Measurements from ENCODE around the gene MAL.

MAL gene

DNA sequence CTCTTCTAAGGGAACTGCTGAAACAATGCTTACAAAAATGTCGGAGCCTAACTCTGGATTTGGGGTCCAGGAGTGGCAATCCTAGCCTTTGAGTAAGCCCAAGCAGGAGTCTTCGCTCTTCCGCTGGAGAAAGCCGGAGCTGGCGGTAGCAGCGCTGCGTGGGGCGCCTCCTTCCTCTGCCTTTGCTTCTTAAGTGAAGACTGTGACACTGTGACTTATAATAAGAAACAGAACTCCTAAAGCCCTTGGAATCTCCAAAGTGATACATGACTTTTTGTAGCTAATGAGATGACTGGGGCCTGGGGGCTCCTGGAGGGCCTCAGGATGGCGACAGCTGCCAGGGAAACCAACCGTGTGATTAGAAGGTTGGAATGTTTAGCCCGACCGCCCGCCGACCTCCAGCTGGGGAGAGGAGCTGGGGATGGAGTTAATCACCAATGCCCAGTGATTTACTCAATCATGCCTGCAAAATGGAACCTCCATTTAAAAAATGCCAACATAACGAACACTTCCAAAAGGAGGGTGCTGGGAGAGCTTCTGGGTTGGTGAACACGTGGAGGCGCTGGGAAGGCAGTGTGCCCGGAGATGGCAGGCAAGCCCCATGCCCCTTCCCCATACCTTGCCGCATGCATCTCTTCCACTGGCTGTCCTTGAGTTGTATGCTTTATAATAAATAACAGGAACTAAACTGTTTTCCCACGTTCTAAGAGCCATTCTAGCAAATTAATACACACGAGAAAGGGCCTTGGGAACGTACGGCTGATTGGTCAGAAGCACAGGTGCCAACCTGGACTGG lies 29.0 kb upstream of the MAL start:
- DNase-seq, result no peak

DNA sequence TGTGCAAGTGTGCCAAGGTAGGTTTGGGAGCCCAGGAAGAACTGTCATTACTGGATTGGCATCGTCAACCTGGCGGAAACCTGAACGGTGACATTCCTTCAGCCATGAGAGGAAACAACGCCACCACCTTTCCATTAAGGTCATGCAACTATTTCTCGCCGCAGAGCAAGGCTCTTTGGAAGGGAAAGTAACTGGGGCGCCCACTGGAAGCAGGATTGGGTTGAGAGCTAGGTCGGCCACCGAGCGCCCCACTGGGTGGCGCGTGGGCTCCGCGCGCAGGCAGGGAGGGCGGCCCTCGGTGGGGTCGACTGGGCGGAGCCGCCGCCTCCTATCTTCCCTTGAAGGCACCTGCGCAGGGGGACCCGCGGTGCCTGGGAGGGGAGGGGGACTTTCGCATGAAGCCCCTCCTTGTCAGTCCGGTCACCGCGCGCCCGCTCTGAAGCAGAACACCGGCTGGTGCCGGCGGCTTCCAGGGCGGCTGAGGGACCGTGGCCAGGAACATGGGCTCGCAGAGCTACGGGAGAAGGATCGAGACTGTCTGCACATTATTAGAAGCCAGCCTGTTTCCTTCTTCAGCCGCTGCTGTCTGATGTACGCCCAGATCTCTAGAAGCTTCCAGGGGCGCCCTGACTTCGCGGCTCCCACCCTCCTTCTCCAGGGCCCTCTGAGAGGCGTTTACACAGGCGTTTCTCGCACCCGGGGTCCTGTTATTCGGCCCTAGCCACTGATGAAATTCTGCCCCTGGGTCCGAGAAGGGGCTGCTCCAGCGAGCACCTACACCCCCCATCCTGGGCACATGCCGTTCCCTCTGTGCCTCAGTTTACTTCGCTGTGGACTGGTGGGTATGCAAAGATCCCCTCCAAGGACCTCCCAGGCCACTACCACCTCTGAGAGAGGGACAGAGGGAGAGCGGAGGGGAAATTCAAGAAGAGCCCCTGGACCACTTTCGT lies 27.3 kb upstream of the MAL start:
- DNase-seq, result no peak

DNA sequence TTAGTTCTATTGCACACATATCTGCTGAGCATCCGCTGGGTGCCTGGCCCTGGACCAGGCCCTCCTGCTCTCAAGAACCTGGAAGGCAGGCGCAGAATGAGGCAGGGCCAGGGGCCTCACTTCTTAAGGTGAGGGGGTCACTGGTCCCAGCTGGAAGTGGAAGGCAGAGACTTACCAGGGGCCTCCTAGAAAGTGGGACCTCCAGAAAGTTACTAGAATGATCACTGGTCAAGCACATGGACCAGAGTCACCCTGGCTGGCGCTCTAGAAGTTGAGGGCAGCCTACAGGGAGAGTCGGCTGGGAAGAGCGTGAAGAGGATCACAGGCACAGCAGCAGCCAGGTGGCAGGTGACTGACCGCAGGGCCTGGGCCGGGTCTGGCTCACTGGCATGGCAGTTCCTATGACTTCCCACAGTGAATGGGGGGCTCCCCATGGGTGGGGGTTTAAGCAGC lies 26.1 kb upstream of the MAL start:
- no peak for DNase-seq

DNA sequence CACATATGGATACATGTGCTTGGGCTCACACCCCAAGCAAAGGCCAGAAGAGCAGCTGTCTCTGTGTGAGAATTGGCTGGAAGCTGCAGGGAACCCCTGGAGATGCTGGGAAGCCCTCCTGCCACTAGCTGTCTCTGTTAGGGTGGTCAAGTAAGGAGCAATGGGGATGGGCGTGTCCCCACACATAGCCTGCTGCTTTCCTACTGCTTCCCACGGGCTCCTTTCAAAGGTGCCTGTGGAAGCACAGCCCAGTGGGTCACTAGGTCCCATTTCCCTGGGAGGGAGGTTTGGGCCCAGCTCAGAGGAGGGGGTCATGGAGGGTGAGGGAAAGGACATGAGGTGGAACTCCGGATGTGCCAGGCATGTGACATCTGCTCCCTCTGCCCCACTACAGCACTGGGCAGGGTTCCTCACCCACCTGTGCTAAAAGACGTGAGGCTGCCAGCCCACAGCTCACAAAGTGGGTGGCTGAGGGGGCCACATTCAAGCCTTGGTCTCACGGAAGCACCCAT lies 24.4 kb upstream of the MAL start:
- DNase-seq, result no peak

DNA sequence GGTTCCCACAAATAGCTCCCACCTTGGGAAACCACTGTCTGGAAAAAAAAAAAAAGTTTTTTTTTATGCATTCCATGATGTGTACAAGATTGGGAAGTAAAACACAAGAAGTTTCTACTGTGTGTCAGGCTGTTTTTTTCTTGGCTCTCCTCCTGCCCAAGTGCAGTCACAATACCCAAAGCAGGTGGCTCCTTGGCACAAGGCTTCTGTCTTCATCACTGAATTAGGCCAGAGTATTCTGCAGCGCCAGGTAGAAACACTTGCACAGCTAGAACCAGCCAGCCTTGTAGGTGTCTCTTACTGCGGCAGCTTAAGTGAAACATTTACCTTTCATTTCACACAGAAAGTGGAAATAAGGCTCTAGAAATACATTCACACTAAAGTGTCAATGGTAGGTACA lies 23.8 kb upstream of the MAL start:
- DNase-seq, result no peak

DNA sequence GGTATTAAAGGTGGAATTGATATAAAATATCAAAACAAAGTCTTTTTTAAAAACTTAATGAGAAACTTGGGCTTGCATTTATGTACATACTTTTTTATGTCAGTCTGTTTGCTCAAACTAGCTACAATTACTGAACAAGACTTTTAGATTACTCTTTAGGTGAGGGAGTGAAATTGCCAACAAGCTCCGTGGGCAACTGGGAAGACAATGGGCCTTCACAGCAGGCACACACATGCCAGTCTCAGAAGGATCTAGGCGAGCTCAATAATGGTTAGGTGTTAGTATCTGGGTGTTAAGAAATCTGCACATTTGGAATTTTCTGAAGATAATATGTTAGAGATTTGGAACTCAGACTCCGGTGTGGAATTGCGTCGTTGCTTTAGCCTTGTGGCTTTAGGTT lies 23.0 kb upstream of the MAL start:
- DNase-seq, result no peak

DNA sequence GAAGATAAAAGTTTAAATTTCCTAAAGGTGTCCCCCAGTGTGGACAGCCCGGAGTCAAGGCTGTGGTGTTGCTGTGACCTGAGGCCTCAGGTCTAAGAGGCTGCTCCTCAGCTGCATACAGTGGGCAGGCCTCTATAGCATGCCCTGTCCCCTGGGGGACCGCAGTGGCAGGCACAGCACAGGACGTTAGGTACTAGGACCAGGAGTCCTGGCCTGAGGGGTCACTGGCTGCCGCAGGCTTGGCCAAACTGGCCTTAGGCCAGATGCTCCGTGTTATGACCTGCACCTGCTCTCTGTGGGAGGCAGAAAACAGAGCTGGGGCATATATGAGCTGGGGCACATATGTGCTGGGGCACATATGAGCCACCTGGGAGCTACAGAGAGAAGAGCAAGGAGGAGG lies 21.2 kb upstream of the MAL start:
- no peak for DNase-seq

DNA sequence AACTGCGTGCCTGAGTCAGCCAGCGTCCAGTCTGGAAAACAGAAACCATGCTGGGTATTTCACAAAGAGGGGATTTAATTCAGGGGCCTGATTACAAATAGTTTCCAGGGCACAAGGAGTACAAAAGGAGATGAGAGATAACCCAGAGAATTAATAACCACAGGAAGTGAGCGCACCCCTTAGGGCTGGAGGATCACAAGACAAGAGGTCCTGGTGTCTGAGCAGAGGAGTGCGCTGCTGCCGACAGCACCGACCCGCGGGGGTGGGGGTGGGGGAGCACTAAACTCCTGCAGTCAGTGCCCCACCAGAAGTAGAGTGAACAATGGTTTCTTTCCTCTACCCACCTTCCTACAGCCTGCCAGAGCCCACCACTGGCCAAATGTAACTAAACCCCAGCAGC lies 20.8 kb upstream of the MAL start:
- no peak for DNase-seq

DNA sequence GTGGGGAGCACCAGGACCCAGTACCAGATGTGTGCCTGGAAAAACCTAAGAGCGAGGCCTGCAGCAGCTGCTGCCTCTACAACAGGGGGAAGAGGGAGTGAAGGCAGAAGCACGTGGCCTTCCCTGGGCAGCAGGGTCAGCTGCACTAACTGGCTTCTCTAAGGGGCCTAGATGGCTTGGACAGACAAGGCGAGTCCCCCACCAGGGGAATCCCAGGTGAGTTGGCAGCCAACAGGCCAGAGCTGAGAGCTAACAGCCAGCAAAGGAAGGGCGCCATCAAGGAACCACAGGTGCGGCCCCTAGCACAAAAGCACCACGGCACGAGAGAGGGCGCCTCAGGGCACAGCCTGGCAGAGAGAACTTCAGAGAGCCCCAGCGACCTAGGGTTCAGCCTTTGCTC lies 19.8 kb upstream of the MAL start:
- DNase-seq, result no peak

DNA sequence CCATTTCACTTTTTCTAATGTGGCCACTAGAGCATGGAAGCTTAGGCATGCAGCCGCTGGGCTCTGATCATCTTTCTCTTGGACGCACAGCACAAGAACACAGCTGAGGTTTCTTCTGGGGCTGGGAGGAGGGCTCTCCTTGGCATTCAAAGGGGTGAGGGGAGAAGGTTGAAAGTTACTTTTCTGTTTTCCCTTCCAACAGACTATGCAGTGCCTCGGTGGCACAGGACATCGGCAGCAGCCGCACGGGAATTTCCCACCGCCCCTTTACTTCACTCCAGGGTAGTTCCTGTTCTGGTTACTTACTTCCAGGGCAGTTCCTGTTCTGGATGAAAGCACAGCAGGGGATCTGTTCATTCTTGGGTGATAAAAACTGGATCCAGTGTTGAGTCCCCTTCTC lies 18.9 kb upstream of the MAL start:
- DNase-seq, result no peak

DNA sequence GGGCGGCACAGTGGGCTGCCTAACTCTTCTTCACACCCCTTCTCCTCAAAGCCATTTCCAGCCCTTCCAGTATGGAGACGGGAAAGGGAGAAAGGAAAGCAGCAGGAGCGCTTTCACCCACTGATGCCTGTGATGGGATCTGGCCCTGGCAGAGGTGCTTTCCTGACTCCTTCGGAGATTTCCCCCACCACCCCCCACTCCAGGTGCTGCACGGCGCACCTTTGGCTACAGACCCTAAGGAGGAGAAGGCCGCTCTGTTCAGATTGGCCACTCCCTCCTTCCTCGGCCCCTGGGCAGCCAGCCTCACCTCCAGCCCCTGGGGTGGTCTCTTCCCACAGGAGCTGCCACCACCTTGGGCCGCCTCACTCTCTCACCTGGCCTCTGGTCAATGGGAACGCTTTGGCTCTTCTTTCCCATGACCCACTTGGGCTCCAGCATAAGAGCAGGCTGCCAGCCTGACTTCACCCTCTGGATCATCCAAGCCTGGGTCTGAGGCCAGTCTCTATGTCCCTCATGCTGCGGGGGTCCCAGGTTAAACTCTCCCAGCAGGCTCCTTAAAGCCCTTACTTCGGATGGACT lies 18.4 kb upstream of the MAL start:
- no peak for DNase-seq

DNA sequence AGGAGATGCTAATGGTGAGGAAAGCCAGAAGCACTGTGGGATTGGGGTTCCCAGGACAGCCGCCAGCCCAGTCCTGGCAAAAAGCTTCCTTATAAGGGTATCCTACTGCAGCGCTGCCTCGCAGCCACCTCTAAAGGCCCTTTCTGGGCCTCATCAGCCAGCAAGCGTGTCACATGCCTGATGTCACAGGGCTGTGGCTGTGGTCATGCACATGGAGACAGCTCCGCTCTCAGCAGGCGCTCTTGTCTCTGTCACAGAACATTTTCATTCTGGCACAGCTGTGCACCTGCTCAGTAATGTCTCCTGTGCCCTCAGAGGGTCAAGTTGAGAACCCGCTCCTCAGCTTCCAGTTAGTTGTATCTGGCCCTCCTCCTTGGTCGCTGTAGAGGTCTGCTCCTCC lies 17.7 kb upstream of the MAL start:
- no peak for DNase-seq

DNA sequence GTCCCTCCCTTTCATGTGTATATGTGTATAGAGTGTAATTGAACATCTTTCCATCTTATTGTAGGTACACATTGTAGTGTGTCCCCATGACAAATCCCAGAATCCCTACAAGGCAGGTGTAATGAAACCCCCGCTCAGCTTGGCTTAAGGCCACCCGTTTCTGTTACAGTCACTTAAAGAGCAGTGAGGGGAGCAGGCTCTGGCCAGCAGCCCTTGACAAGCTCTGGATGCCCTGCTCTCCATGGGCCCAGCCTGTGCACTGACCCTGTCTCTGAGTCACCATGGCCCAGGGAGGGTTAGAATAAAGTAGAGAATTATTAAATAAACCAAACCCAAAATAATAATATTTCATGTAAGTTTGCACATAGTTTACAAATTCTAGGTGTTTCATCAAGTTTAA lies 17.2 kb upstream of the MAL start:
- DNase-seq, result no peak

DNA sequence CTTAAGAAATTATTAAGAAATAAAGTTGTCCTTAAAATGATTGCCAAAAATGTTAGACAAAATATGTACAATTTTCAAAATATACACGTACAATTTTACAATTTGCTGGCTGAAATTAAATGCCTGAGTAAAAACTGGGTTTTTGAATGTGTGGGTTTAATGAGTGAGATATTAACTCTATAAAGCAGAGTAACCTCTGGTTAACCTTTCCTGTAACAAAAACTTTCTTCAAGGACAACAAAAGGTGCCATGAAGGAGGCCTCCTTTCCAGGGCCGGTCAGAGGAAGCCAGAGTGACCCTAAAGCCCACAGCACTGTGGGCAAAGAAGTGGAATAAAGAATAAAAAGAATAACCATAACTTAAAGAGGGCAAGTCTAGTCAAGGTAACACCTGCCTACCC lies 16.5 kb upstream of the MAL start:
- DNase-seq, result no peak

DNA sequence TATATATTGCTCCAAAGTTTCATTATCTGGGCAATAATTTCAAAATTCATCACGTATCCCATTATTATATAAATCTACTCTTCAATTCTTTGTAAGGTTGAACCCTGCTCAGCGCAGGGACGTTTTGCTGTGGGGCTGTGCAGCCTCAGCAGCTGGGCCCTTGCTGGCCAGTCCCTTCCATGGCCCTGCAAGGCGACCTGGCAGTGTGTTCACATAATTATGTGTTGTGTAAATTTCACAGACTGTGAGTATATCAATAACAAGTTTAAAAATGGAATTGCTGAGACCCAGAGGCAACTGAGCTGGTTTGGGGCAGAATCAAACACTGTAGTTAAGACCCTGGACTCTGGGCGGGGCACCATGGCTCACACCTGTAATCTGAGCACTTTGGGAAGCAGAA lies 16.1 kb upstream of the MAL start:
- DNase-seq, result no peak

DNA sequence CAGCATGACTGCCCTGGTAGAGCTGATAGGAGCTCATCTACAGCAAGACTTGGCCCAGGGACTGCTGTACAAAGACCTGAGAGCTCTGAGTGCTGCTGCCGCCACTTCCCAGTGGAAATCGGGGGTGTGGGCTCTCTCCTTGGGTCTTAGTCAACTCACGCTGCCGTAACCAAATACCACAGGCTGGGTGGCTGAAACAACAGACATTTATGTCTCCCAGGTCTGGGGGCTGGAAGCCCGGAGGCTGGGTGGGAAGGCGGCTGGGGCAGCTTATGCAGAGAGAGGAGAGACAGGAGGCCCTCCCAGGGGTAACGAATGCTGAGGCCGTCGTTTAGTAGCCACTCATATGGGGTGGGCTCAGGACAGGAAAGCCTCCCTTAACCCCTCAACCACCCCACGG lies 15.4 kb upstream of the MAL start:
- DNase-seq, result no peak

DNA sequence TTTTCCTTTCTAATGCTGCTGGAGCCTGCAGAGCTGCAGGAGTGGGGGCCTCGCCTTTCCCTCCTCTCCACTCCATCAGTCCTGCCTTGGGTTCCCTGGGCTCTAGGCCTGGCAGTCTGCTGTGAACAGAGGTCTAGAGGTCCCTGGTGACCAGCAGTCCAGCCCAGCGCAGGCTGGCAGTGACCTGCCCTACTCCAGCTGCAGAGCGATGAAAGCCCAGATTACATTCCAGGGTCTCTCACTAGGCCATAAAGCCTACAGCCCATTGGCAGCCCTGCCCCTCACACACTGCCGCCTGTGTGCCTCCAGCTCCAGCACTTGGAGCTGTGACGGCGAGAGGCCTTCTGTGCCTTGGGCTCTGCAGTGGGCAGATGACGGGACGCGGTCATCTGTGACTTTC lies 14.8 kb upstream of the MAL start:
- DNase-seq, result no peak

DNA sequence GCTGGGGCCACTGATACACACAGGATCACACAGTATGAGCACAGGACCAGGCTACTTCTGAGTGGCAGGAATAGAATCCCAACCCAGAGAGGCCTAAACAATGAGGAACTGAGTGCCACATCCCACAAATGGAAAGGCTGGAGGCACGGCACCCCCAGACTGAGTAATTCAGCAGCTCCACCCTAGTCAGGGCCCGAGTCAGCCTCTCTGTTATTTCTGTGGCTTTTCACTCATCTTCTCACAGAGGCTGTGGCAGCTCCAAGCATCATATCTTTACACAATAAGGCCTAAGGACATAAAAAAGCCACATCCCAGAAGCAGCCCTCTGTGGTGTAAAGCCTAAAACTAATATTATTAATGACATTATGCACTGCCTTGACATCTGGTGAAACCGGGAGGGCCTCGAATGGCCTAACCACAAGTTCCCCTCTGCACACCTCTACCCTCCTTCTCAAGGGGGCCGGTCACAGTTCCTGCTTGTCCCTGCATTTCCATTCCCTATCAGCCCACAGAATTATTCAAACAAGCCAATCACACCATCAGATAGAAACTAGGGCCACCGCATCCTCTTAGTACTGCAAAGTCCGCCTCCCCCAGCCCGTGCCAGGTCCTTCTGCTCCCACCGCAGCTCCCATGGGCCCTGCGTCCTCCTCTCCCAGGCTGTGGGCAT lies 12.5 kb upstream of the MAL start:
- DNase-seq, result no peak

DNA sequence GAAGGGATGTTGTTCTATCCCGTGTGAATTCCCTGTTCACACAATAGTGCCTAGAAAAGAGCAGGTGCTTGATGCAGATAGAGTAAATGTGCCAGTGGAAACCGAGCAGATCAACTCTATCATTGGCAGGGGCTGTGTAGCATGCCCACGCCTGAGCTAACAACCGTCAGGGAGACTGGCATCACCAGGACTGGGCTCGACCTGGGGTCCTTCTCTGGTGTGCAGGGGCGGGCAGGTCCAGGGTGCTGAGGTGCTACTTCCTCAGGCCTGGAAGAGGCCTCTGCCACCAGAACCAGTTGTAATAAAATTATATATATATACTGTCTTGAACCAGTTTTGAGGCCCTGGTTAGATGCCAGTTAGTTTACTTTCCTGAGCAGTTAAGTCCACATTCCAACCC lies 11.8 kb upstream of the MAL start:
- no peak for DNase-seq

DNA sequence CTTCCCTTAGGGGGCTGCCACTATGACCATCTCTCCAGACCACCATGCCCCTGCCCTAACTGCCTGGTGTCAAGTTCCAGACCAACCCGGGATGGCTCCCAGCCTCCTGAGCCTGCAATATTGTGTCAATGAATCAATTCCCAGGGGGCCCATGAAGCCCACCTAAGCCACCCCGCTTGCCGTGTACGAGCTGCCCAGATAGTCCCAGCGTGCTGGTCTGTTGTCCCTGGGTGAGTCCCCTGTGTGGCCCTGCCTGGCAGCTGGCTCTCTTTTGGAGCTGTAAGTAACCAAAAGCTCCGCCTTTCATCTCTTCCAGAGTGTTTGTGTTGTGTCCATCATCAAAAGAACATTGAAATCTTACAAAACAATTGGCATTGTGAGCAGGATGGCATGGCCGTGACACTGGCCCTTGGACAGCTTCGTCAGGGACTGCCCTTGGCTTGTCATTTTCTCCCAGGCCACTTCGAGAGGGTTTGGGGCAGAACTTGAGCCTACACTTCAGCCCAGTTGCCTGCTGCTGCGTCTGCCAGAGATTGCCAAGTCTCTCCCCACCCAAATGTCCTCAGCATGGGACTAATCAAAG lies 11.3 kb upstream of the MAL start:
- DNase-seq, result no peak

DNA sequence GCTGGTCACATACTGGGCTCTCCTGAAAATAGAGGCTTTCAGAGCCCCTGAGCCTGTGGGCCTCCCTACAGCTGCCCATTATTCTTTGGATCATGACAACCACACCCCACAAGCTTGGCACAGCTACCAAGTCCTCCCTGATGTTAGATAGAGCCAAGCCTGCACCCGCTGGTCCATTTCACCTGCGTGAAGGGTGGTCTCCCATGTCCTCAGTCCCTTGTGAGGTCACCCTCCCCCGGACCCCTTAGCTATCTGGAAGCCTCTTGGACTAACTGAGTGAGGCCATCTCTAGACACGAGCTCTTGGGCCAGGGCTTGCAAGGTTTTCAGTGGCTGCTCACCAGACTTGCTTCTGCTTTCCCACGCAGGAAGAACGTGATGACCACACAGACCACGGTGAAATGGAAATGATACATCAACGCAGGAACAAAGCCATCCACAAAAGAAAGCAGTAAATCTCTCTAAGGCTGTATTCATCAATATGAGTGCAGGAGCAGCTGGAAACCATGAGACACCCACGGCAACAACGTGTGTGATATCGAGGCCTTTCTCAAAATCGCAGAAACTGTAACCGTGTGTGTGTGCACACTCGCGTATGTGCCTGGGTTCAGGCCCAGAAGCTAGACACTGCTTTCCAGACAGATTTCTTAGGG lies 10.1 kb upstream of the MAL start:
- DNase-seq, result no peak

DNA sequence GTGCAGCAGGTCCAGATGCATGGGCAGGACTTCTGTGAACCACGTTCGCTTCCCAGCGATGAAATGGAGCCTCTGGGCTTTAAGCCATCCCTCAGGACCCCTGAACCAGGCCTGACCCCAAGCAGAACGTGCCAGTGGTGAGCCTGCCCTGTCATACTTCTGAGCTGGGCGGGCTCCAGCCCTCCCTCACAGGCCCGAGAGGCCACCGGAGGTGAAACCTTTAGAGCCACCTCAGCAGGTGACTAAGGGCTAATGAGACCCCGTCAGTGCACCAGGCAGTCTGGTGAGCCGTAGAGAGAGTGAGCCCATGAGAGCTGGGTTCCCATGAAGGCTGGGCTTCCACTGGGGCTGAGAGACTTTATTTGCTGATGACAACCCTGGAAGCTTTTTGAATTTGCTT lies 8.9 kb upstream of the MAL start:
- no peak for DNase-seq

All from activated T-cell treated with anti-CD3 and anti-CD28 coated beads for 4 hours (primary cell).